HG03565 (cell line): ENCODE results near the gene UTP14C.
"Not testable (repeated sequence)": the region's sequence is repeated elsewhere in the genome, so short reads cannot be mapped to it uniquely, and the experiment has no call there.

Source experiments
- ATAC-seq: cut with Tn5 transposase; IDR thresholded peaks from one replicate; pipeline ENCODE4 v1.9.1; 2021; ENCODE audit warnings: mild to moderate bottlenecking, moderate library complexity; ENCODE audit not compliant: unreplicated experiment

UTP14C gene

GRCh38 chr13:52003541-52003940 lies 20.9 kb upstream of the UTP14C start:
- ATAC-seq: no peak

- no peak for ATAC-seq
Measured at GRCh38 chr13:52004511-52005170, 19.9 kb upstream of the UTP14C start.

- ATAC-seq: no peak
Measured at GRCh38 chr13:52005841-52006522, 18.5 kb upstream of the UTP14C start.

GRCh38 chr13:52006523-52007245 lies 17.8 kb upstream of the UTP14C start:
- ATAC-seq: no peak

GRCh38 chr13:52009946-52010345 lies 14.5 kb upstream of the UTP14C start:
- ATAC-seq: no peak

- no peak for ATAC-seq
Measured at GRCh38 chr13:52010890-52011631, 13.4 kb upstream of the UTP14C start, which contains the start of gene ATP7B. Gene ATP7B, minus strand, starts transcription at chr13:52011450. Its CDS starts 113 bp downstream, at chr13:52011337.

GRCh38 chr13:52011632-52012511 lies 12.6 kb upstream of the UTP14C start, which contains the start of gene ALG11:
Gene ALG11, plus strand, starts transcription at chr13:52012398. Its CDS starts 21 bp downstream, at chr13:52012419.
- ATAC-seq: peak; percentile 99

- no peak for ATAC-seq
Measured at GRCh38 chr13:52012512-52012836, 12.0 kb upstream of the UTP14C start.

- ATAC-seq: no peak
Measured at GRCh38 chr13:52016296-52016695, 8.2 kb upstream of the UTP14C start.

- no peak for ATAC-seq
Measured at GRCh38 chr13:52020191-52020590, 4.3 kb upstream of the UTP14C start.

GRCh38 chr13:52022356-52022755 lies 2.1 kb upstream of the UTP14C start:
- no peak for ATAC-seq

GRCh38 chr13:52025475-52026245 lies 1.2 kb downstream of the UTP14C start:
- no peak for ATAC-seq

- no peak for ATAC-seq
Measured at GRCh38 chr13:52026246-52026626, 1.7 kb downstream of the UTP14C start.

- ATAC-seq: no peak
Measured at GRCh38 chr13:52027832-52028231, 3.3 kb downstream of the UTP14C start.

GRCh38 chr13:52029569-52029968 lies 5.1 kb downstream of the UTP14C start:
- ATAC-seq: no peak

- ATAC-seq: not testable (repeated sequence)
Measured at GRCh38 chr13:52030401-52030800, 5.9 kb downstream of the UTP14C start.

- ATAC-seq: no peak
Measured at GRCh38 chr13:52033039-52033438, 8.5 kb downstream of the UTP14C start.

GRCh38 chr13:52034616-52035226 lies 10.2 kb downstream of the UTP14C start:
- ATAC-seq: no peak

GRCh38 chr13:52036037-52036436 lies 11.5 kb downstream of the UTP14C start:
- no peak for ATAC-seq
